H1 (cell line): ENCODE measurements around the gene URAD. TPM values are rescaled to one million over a fixed set of nuclear protein-coding genes. Genes with fewer than 3 reads are reported as not detected.

Experiments
- CTCF ChIA-PET: fragments of 300-600 bp; sonication (Branson Sonifier 250); formaldehyde crosslinking; loops from one replicate; lab custom pipeline; 2021; ENCODE audit not compliant: partially characterized antibody; lab: Charles Lee
- POLR2A ChIA-PET: fragments of 300-600 bp; sonication (Branson Sonifier 250); formaldehyde crosslinking; loops from one replicate; lab custom pipeline; 2021; ENCODE audit warnings: inconsistent platforms; ENCODE audit not compliant: partially characterized antibody; lab: Charles Lee
- DNase-seq, 2 experiments: peaks; one replicate each; pipeline versions ENCODE4 v3.0.0 to v3.0.0-alpha.2; 2010 to 2022; ENCODE audit warnings: low spot score in 2 of 2, low read depth in 1 of 2, mixed read lengths in 1 of 2
- FAIRE-seq: peaks from 2 replicates; lab custom pipeline; 2011; peaks lifted over from hg19 to GRCh38; lab: Jason Lieb, UNC
- H2AFZ ChIP-seq: 2 replicates; pipeline ENCODE4 v1.8.1; 2012; ENCODE audit warnings: low read length, inconsistent platforms
- H2AK5ac ChIP-seq: 2 replicates; pipeline ENCODE4 v1.6.1; 2013; ENCODE audit warnings: low read depth, low read length
- H2BK120ac ChIP-seq: replicated peaks from 2 replicates; pipeline ENCODE3; 2013; ENCODE audit warnings: low read depth, low read length, inconsistent platforms
- H2BK12ac ChIP-seq: 2 replicates; pipeline ENCODE4 v1.6.1; 2013; ENCODE audit warnings: low read depth, low read length
- H2BK15ac ChIP-seq: 2 replicates; pipeline ENCODE4 v1.6.1; 2013; ENCODE audit warnings: low read length
- H2BK20ac ChIP-seq: 2 replicates; pipeline ENCODE4 v1.6.1; 2013; ENCODE audit warnings: low read length
- H2BK5ac ChIP-seq: 2 replicates; pipeline ENCODE4 v1.6.1; 2013; ENCODE audit warnings: low read depth, low read length
- H3K14ac ChIP-seq: 2 replicates; pipeline ENCODE4 v1.6.1; 2013; ENCODE audit warnings: inconsistent platforms; ENCODE audit not compliant: insufficient read length
- H3K18ac ChIP-seq: 2 replicates; pipeline ENCODE4 v1.6.1; 2013; ENCODE audit warnings: low read length; ENCODE audit errors: extremely low read depth
- H3K23ac ChIP-seq: 2 replicates; pipeline ENCODE4 v1.6.1; 2013; ENCODE audit warnings: inconsistent platforms; ENCODE audit not compliant: insufficient read length
- H3K23me2 ChIP-seq: 2 replicates; pipeline ENCODE4 v1.6.1; 2013; ENCODE audit warnings: low read depth, low read length
- H3K27ac ChIP-seq: 2 replicates; pipeline ENCODE4 v1.6.1; 2011; ENCODE audit warnings: low read depth, low read length, inconsistent platforms
- H3K27me3 ChIP-seq, 4 experiments: replicated peaks in 1 of 4; 1 replicate in 1 of 4; 2 replicates in 3 of 4; pipeline versions ENCODE4 v1.6.1 to v1.8.1; 2011 to 2013; ENCODE audit warnings: low read length in 3 of 4, mild to moderate bottlenecking in 3 of 4, inconsistent platforms in 2 of 4, mixed read lengths in 2 of 4, moderate library complexity in 1 of 4; ENCODE audit not compliant: control insufficient read depth in 3 of 4, insufficient read depth in 3 of 4; ENCODE audit errors: extremely low read depth in 1 of 4
- H3K36me3 ChIP-seq, 4 experiments: 2 replicates each; pipeline versions ENCODE4 v1.6.1 to v1.8.1; 2011 to 2013; ENCODE audit warnings: mild to moderate bottlenecking in 4 of 4, low read length in 3 of 4, moderate library complexity in 2 of 4, control low read depth in 1 of 4, inconsistent platforms in 1 of 4; ENCODE audit not compliant: insufficient read depth in 4 of 4, control insufficient read depth in 2 of 4
- H3K4ac ChIP-seq: replicated peaks from 2 replicates; pipeline ENCODE3; 2013; ENCODE audit warnings: low read length, low read depth, mixed read lengths, inconsistent platforms; ENCODE audit not compliant: insufficient read length
- H3K4me1 ChIP-seq, 4 experiments: replicated peaks in 1 of 4; 1 replicate in 1 of 4; 2 replicates in 3 of 4; pipeline versions ENCODE4 v1.6.1 to v1.8.1; 2011 to 2013; ENCODE audit warnings: low read length in 3 of 4, inconsistent platforms in 2 of 4, mixed read lengths in 1 of 4; ENCODE audit not compliant: insufficient read depth in 4 of 4, control insufficient read depth in 3 of 4
- H3K4me2 ChIP-seq, 2 experiments: 2 replicates each; pipeline versions ENCODE4 v1.6.1 to v1.8.1; 2011 to 2013; ENCODE audit warnings: low read depth in 2 of 2, low read length in 2 of 2, control low read depth in 1 of 2, inconsistent platforms in 1 of 2, mild to moderate bottlenecking in 1 of 2; ENCODE audit not compliant: insufficient read depth in 1 of 2
- H3K4me3 ChIP-seq, 4 experiments: fragments of 200-600, 300-600 bp in 1 of 4; sonication (generic), shearing (Covaris generic), sonication (Bioruptor Twin) in 1 of 4; 2 replicates each; pipeline versions ENCODE4 v1.5.1 to v1.8.1; 2011 to 2016; ENCODE audit warnings: low read length in 4 of 4, low read depth in 3 of 4, control low read depth in 2 of 4, inconsistent platforms in 2 of 4, mild to moderate bottlenecking in 2 of 4, mixed read lengths in 1 of 4, moderate library complexity in 1 of 4; ENCODE audit not compliant: insufficient read depth in 2 of 4; ENCODE audit errors: extremely low read depth in 1 of 4
- H3K56ac ChIP-seq: replicated peaks from 2 replicates; pipeline ENCODE3; 2013; ENCODE audit warnings: low read depth, mild to moderate bottlenecking, mixed read lengths, low read length, inconsistent platforms; ENCODE audit not compliant: insufficient read length
- H3K79me1 ChIP-seq: 2 replicates; pipeline ENCODE4 v1.6.1; 2013; ENCODE audit warnings: low read depth, low read length, control low read depth
- H3K79me2 ChIP-seq, 2 experiments: 2 replicates each; pipeline versions ENCODE4 v1.6.1 to v1.8.1; 2012 to 2013; ENCODE audit warnings: low read length in 2 of 2, mild to moderate bottlenecking in 2 of 2, inconsistent platforms in 1 of 2; ENCODE audit not compliant: insufficient read depth in 2 of 2, control insufficient read depth in 1 of 2
- H3K9ac ChIP-seq, 4 experiments: replicated peaks in 1 of 4; 1 replicate in 1 of 4; 2 replicates in 3 of 4; pipeline versions ENCODE4 v1.6.1 to v1.8.1; 2011 to 2013; ENCODE audit warnings: low read depth in 3 of 4, low read length in 3 of 4, control low read depth in 2 of 4, mild to moderate bottlenecking in 2 of 4, moderate library complexity in 2 of 4, inconsistent platforms in 1 of 4; ENCODE audit errors: extremely low read depth in 1 of 4
- H3K9me3 ChIP-seq, 2 experiments: 2 replicates each; pipeline versions ENCODE4 v1.6.1 to v1.8.1; 2012 to 2013; ENCODE audit warnings: mild to moderate bottlenecking in 2 of 2, moderate library complexity in 2 of 2, control low read depth in 1 of 2, inconsistent platforms in 1 of 2, low read depth in 1 of 2, low read length in 1 of 2, mixed read lengths in 1 of 2; ENCODE audit not compliant: insufficient read depth in 2 of 2
- H4K20me1 ChIP-seq, 2 experiments: replicated peaks in 1 of 2; 2 replicates each; pipeline versions ENCODE3 to v1.8.1; 2011 to 2013; ENCODE audit warnings: inconsistent platforms in 2 of 2, low read length in 2 of 2, mild to moderate bottlenecking in 1 of 2; ENCODE audit not compliant: insufficient read depth in 2 of 2, control insufficient read depth in 1 of 2
- H4K5ac ChIP-seq: 2 replicates; pipeline ENCODE4 v1.6.1; 2013; ENCODE audit warnings: low read length, low read depth, mixed read lengths, inconsistent platforms; ENCODE audit not compliant: insufficient read length
- H4K8ac ChIP-seq: 2 replicates; pipeline ENCODE4 v1.8.0; 2013; ENCODE audit warnings: mild to moderate bottlenecking, moderate library complexity, low read length, inconsistent platforms; ENCODE audit not compliant: insufficient read depth; ENCODE audit errors: extremely low read depth
- H4K91ac ChIP-seq: replicated peaks from 2 replicates; pipeline ENCODE3; 2013; ENCODE audit warnings: low read length, mixed read lengths, inconsistent platforms; ENCODE audit not compliant: insufficient read length
- ASH2L ChIP-seq: fragments of 200-600, 300-600 bp; sonication (generic); IDR thresholded peaks from one replicate; pipeline ENCODE4 v1.7.1; 2017; ENCODE audit warnings: low read length
- ATF2 ChIP-seq: IDR thresholded peaks from 2 replicates; pipeline ENCODE4 v1.6.1; 2012; ENCODE audit warnings: low read length, inconsistent platforms
- BACH1 ChIP-seq: IDR thresholded peaks from 2 replicates; pipeline ENCODE4 v1.6.1; 2012; ENCODE audit warnings: low read length, improper control_type of control experiment
- BCL11A ChIP-seq, 2 experiments: IDR thresholded peaks; one replicate each; pipeline ENCODE4 v1.6.1; 2011; ENCODE audit warnings: low read depth in 2 of 2, low read length in 2 of 2, mild to moderate bottlenecking in 2 of 2
- GABPA ChIP-seq: IDR thresholded peaks from 2 replicates; pipeline ENCODE4 v1.6.1; 2011; ENCODE audit warnings: mild to moderate bottlenecking, low read length, moderate library complexity, borderline replicate concordance; ENCODE audit not compliant: insufficient read depth
- JUN ChIP-seq: IDR thresholded peaks from 2 replicates; pipeline ENCODE4 v1.6.1; 2011; ENCODE audit warnings: low read depth, mild to moderate bottlenecking, improper control_type of control experiment, low read length
- KDM1A ChIP-seq: fragments of 200-600, 300-600 bp; sonication (generic); IDR thresholded peaks from 2 replicates; pipeline ENCODE4 v1.7.1; 2016; ENCODE audit warnings: mild to moderate bottlenecking, low read length, borderline replicate concordance
- PHF8 ChIP-seq: fragments of 200-600 bp; sonication (generic); conservative IDR thresholded peaks from 2 replicates; pipeline ENCODE4 v1.7.1; 2012; ENCODE audit warnings: low read depth, mild to moderate bottlenecking, inconsistent platforms, low read length, moderate library complexity
- POLR2A ChIP-seq, 2 experiments: IDR thresholded peaks; 1 replicate in 1 of 2; 2 replicates in 1 of 2; pipeline ENCODE4 v1.6.1; 2011; ENCODE audit warnings: low read depth in 2 of 2, low read length in 2 of 2, mild to moderate bottlenecking in 2 of 2; ENCODE audit errors: control extremely low read depth in 1 of 2
- POLR2AphosphoS5 ChIP-seq: IDR thresholded peaks from 2 replicates; pipeline ENCODE4 v1.6.1; 2011; ENCODE audit warnings: low read depth, low read length
- POU5F1 ChIP-seq: IDR thresholded peaks from 2 replicates; pipeline ENCODE4 v1.6.1; 2011; ENCODE audit warnings: low read depth, mild to moderate bottlenecking, low read length, moderate library complexity
- SIN3A ChIP-seq, 2 experiments: IDR thresholded peaks in 1 of 2; conservative IDR thresholded peaks in 1 of 2; 2 replicates each; pipeline ENCODE4 v1.6.1; 2011 to 2012; ENCODE audit warnings: low read length in 2 of 2, improper control_type of control experiment in 1 of 2, low read depth in 1 of 2, mild to moderate bottlenecking in 1 of 2
- TAF1 ChIP-seq: IDR thresholded peaks from 2 replicates; pipeline ENCODE4 v1.6.1; 2011; ENCODE audit warnings: mild to moderate bottlenecking, low read depth, low read length
- TBP ChIP-seq: IDR thresholded peaks from 2 replicates; pipeline ENCODE4 v1.6.1; 2011; ENCODE audit warnings: low read depth, low read length, improper control_type of control experiment
- WGBS, 2 experiments: shearing (Covaris generic) in 1 of 2; methylation state at CpG; one replicate each; pipeline versions ENCODE4 v1.1.6 to v1.1.7; 2013 to 2015; ENCODE audit warnings: low lambda C conversion rate in 2 of 2, mixed read lengths in 2 of 2, inconsistent platforms in 1 of 2, low coverage in 1 of 2, missing lambda C conversion rate in 1 of 2; ENCODE audit not compliant: insufficient replicate concordance in 2 of 2, insufficient coverage in 1 of 2, insufficient read length in 1 of 2; ENCODE audit errors: extremely low coverage in 1 of 2, missing lambda C conversion rate in 1 of 2; 5-methylcytosine and 5-hydroxymethylcytosine counted together
- polyA plus RNA-seq, 7 experiments: library from polyadenylated mRNA; depleted of rRNA in 3 of 7; stranded (reverse) in 5 of 7; unstranded in 2 of 7; fragments of >200 nt in 5 of 7; fragments of 200-250 nt in 2 of 7; gene quantifications; 1 replicate in 5 of 7; 2 replicates in 1 of 7; 4 replicates in 1 of 7; pipeline versions ENCODE4 v1.2.1 to v1.2.3, GENCODE V29; 2011 to 2013; ENCODE audit warnings: missing spikeins in 2 of 7, mixed read lengths in 2 of 7
- total RNA-seq: library from RNA; stranded (reverse); fragmentation: NEBNext Ultra II Directional; extraction: Animal tissue kit (Norgen Biotek cat#: 25700); gene quantifications from 2 replicates; pipeline ENCODE4 v1.2.1, GENCODE V29; 2021

The URAD gene
- total and polyA plus RNA-seq, 2 of the 8 experiments (the other 6 are each of a cell fraction or from before 2014, with no cell fraction given) = not detected

- H3K4me1 ChIP-seq = no peaks in the 10 kb centered on the region
- no peak overlapping the region for H4K91ac ChIP-seq
- H3K14ac ChIP-seq = no peak overlapping the region
- no peaks in the 10 kb centered on the region for H3K23me2 ChIP-seq
- no peak overlapping the region for H2AFZ ChIP-seq
- no peak overlapping the region for H2AK5ac ChIP-seq
- H2BK120ac ChIP-seq = no peak overlapping the region
- no peak overlapping the region for H3K23ac ChIP-seq
- H3K4me3 ChIP-seq = no peak overlapping the region
- H3K36me3 ChIP-seq = no peaks in the 10 kb centered on the region
- POLR2A ChIA-PET = no interaction called here
- H3K4me2 ChIP-seq = no peak overlapping the region
- H3K56ac ChIP-seq = no peak overlapping the region
- CTCF ChIA-PET = no interaction called here
- H3K27me3 ChIP-seq = no peaks in the 10 kb centered on the region; a peak in 1 of 7 replicates
- WGBS, 2 experiments = 93% methylated on average over 2 of the region's 2 CpGs; no CpG with 5 or more reads in 1 of the 2 experiments
- H3K9me3 ChIP-seq = peaks cover 0 to 3% of the 10 kb centered on the region in 2 experiments; a peak in 1 of 4 replicates
- H4K20me1 ChIP-seq = no peaks in the 10 kb centered on the region
- no peak overlapping the region for H2BK12ac ChIP-seq
- H2BK15ac ChIP-seq = no peak overlapping the region
- no peak overlapping the region for H2BK5ac ChIP-seq
- no peaks in the 10 kb centered on the region for H3K79me2 ChIP-seq
- H3K27ac ChIP-seq = no peak overlapping the region
- no peak overlapping the region for H3K9ac ChIP-seq
- DNase-seq = no peak
- H3K18ac ChIP-seq = no peak overlapping the region
- H4K8ac ChIP-seq = no peak overlapping the region
- H4K5ac ChIP-seq = no peak overlapping the region
- H3K79me1 ChIP-seq = no peaks in the 10 kb centered on the region
- H3K4ac ChIP-seq = no peak overlapping the region
- no peak for FAIRE-seq
- H2BK20ac ChIP-seq = no peak overlapping the region; the same call in 1 of the 2 replicates
- TF ChIP-seq KDM1A (no peak), GABPA (no peak), POLR2A (IDR thresholded peaks at IDR 0.05; ENCODE audit: control extremely low read depth in 1 of 2, low read depth in 2 of 2, low read length in 2 of 2) (no peak), SIN3A (conservative IDR thresholded peaks at IDR 0.05 in 1 of 2, IDR thresholded peaks at IDR 0.05 in 1 of 2; ENCODE audit: low read depth in 1 of 2, low read length in 2 of 2) (no peak), ATF2 (no peak), POLR2AphosphoS5 (no peak), ASH2L (no peak), BCL11A (IDR thresholded peaks at IDR 0.05; ENCODE audit: low read depth in 2 of 2, low read length in 2 of 2) (no peak), PHF8 (no peak), BACH1 (no peak), JUN (no peak), TBP (no peak), TAF1 (no peak), POU5F1 (no peak)
These were observed 48.9 kb upstream of the URAD start for GRCh38 chr13:28037399-28037798.
